ENCODE measurements around the gene MGAT4A.

GRCh38 chr2:98746426-98746825 is 15.5 kb upstream of the MGAT4A start:
- TF ChIP-seq ZFP30 (CRISPR knock-in tag; IDR thresholded peaks at IDR 0.05) (no peak), ZNF70 (CRISPR knock-in tag; IDR thresholded peaks at IDR 0.05) (no peak), ARNTL (CRISPR knock-in tag; IDR thresholded peaks at IDR 0.05; ENCODE audit: borderline replicate concordance, low read depth) (no peak), TOX (CRISPR knock-in tag; IDR thresholded peaks at IDR 0.05; ENCODE audit: borderline replicate concordance) (no peak), PATZ1 (CRISPR knock-in tag; IDR thresholded peaks at IDR 0.05; ENCODE audit: borderline replicate concordance) (no peak), GLIS3 (CRISPR knock-in tag; IDR thresholded peaks at IDR 0.05) (no peak), ZNF565 (CRISPR knock-in tag; conservative IDR thresholded peaks at IDR 0.05; ENCODE audit: low read depth) (no peak)
- TF ChIP-seq, protein P1, sequence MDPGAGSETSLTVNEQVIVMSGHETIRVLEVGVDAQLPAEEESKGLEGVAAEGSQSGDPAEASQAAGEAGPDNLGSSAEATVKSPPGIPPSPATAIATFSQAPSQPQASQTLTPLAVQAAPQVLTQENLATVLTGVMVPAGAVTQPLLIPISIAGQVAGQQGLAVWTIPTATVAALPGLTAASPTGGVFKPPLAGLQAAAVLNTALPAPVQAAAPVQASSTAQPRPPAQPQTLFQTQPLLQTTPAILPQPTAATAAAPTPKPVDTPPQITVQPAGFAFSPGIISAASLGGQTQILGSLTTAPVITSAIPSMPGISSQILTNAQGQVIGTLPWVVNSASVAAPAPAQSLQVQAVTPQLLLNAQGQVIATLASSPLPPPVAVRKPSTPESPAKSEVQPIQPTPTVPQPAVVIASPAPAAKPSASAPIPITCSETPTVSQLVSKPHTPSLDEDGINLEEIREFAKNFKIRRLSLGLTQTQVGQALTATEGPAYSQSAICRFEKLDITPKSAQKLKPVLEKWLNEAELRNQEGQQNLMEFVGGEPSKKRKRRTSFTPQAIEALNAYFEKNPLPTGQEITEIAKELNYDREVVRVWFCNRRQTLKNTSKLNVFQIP (CRISPR knock-in tag; IDR thresholded peaks at IDR 0.05; ENCODE audit: borderline replicate concordance, low read depth), result no peak
- TF ChIP-seq, protein P2, sequence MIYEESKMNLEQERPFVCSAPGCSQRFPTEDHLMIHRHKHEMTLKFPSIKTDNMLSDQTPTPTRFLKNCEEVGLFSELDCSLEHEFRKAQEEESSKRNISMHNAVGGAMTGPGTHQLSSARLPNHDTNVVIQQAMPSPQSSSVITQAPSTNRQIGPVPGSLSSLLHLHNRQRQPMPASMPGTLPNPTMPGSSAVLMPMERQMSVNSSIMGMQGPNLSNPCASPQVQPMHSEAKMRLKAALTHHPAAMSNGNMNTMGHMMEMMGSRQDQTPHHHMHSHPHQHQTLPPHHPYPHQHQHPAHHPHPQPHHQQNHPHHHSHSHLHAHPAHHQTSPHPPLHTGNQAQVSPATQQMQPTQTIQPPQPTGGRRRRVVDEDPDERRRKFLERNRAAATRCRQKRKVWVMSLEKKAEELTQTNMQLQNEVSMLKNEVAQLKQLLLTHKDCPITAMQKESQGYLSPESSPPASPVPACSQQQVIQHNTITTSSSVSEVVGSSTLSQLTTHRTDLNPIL (CRISPR knock-in tag; IDR thresholded peaks at IDR 0.05; ENCODE audit: low read depth), result no peak
